Stimulated activated naive B cell treated with anti-CD40 and anti-IgM and Interleukin-4, amounts not matched to agents 10 μg/mL and 1 μg/mL and 100 μg/mL, for 72 hours (primary cell): ENCODE data around the gene BCAS2.
A peak's percentile ranks its signal among the peaks of the same experiment; 100 is the strongest.
"Not testable (repeated sequence)": the region's sequence is repeated elsewhere in the genome, so short reads cannot be mapped to it uniquely, and the experiment has no call there.

ENCODE experiments used
- ATAC-seq, 2 donors: fragments of 150-1000 bp; cut with Tn5 transposase; replicated peaks; 2 replicates each; pipeline ENCODE4 v1.10.0; 2021; ENCODE audit warnings: moderate library complexity in 1 of 2
- DNase-seq: peaks from one replicate; pipeline ENCODE4 v3.0.0; 2021
- H3K27ac Mint-ChIP-seq: one replicate; pipeline ENCODE4 v1.8.0; 2022; ENCODE audit warnings: mild to moderate bottlenecking, mixed read lengths
- H3K27me3 Mint-ChIP-seq, 2 donors: one replicate each; pipeline ENCODE4 v1.8.0; 2022; ENCODE audit warnings: mixed read lengths in 2 of 2
- H3K36me3 Mint-ChIP-seq, 2 donors: one replicate each; pipeline ENCODE4 v1.8.0; 2022; ENCODE audit warnings: mixed read lengths in 2 of 2, mild to moderate bottlenecking in 1 of 2
- H3K4me1 Mint-ChIP-seq, 2 donors: one replicate each; pipeline ENCODE4 v1.8.0; 2022; ENCODE audit warnings: mixed read lengths in 2 of 2, mild to moderate bottlenecking in 1 of 2
- H3K4me3 Mint-ChIP-seq, 2 donors: one replicate each; pipeline ENCODE4 v1.8.0; 2022; ENCODE audit warnings: mild to moderate bottlenecking in 2 of 2, mixed read lengths in 2 of 2, moderate library complexity in 1 of 2
- H3K9me3 Mint-ChIP-seq, 2 donors: one replicate each; pipeline ENCODE4 v1.8.0; 2022; ENCODE audit warnings: mixed read lengths in 2 of 2, mild to moderate bottlenecking in 1 of 2

Gene BCAS2

GRCh38 chr1:114587203-114587991, 6.0 kb upstream of the BCAS2 start:
- H3K4me1 Mint-ChIP-seq = peaks cover 1 to 2% of the 10 kb centered on the region in 2 donors
- DNase-seq (no peak), ATAC-seq (no peak)
- peaks cover 2 to 3% of the 10 kb centered on the region in 2 donors for H3K36me3 Mint-ChIP-seq
- H3K4me3 Mint-ChIP-seq = no peak overlapping the region
- H3K9me3 Mint-ChIP-seq = no peaks in the 10 kb centered on the region
- peaks cover 8 to 28% of the 10 kb centered on the region in 2 donors for H3K27me3 Mint-ChIP-seq
- no peak overlapping the region for H3K27ac Mint-ChIP-seq

DNA sequence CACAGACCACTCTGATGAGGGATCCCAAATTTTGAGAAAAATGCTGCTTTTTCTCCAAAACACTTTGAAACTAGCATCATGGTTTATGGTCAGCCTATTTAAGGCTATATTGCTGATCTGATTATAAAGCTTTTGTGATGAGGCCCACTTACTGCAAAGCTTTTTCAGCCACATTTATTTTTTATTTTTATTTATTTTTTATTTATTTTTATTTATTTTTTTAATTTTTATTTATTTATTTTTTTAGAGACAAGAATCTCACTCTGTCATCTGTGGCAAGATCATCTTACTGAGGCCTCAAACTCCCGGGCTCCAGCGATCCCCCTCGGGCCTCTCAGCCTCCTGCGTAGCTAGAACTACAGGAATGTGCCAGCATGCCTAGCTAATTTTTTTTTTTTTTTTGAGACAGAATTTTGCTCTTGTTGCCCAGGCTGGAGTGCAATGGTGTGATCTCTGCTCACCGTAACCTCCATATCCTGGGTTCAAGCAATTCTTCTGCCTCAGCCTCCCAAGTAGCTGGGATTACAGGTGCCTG, 5.2 kb upstream of the BCAS2 start:
- Mint-ChIP-seq H3K9me3 (no peaks in the 10 kb centered on the region), H3K27ac (no peak overlapping the region), H3K36me3 (peaks cover 3 to 4% of the 10 kb centered on the region in 2 donors), H3K27me3 (peaks cover 8 to 28% of the 10 kb centered on the region in 2 donors), H3K4me3 (no peak overlapping the region), H3K4me1 (peaks cover 5 to 10% of the 10 kb centered on the region in 2 donors)
- no peak for ATAC-seq
- DNase-seq = no peak

GRCh38 chr1:114585231-114585630, 3.8 kb upstream of the BCAS2 start:
- H3K27ac Mint-ChIP-seq = no peak overlapping the region
- peaks cover 8 to 22% of the 10 kb centered on the region in 2 donors for H3K27me3 Mint-ChIP-seq
- H3K4me1 Mint-ChIP-seq = peaks cover 5 to 11% of the 10 kb centered on the region in 2 donors
- H3K9me3 Mint-ChIP-seq = no peaks in the 10 kb centered on the region
- peaks cover 3 to 4% of the 10 kb centered on the region in 2 donors for H3K36me3 Mint-ChIP-seq
- H3K4me3 Mint-ChIP-seq = no peak overlapping the region
- no peak for DNase-seq
- no peak for ATAC-seq

DNA sequence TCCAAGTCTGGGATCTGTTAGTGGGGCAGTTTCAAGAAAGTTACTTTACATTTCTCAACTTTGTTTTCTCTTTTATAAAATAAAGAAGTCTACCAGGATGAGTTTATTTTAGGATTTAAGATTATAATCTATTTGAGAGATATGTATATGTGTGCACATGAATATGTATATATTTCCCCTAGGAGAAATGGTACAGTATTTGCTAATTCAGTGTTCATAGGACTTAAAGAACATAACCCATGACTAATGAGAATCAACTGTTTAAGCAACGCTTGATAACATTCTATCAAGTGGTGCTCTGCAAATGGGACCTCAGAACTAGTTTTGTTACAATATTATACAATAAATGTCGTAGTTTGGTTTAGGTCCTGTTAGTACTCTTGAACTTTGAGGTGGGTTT, 7.0 kb downstream of the BCAS2 start:
- ATAC-seq (no peak), DNase-seq (no peak)
- H3K27ac Mint-ChIP-seq = no peak overlapping the region
- H3K4me1 Mint-ChIP-seq = peaks cover 1 to 10% of the 10 kb centered on the region in 2 donors
- no peak overlapping the region for H3K4me3 Mint-ChIP-seq
- peaks cover 47 to 48% of the 10 kb centered on the region in 2 donors for H3K36me3 Mint-ChIP-seq
- no peaks in the 10 kb centered on the region for H3K27me3 Mint-ChIP-seq
- H3K9me3 Mint-ChIP-seq = no peaks in the 10 kb centered on the region

- Mint-ChIP-seq H3K27ac (no peak overlapping the region), H3K9me3 (peaks cover 3 to 5% of the 10 kb centered on the region in 2 donors), H3K4me1 (peaks cover 13 to 29% of the 10 kb centered on the region in 2 donors), H3K27me3 (no peaks in the 10 kb centered on the region), H3K4me3 (no peak overlapping the region), H3K36me3 (peaks cover 49 to 58% of the 10 kb centered on the region in 2 donors)
- DNase-seq = no peak
- no peak for ATAC-seq
Measured at GRCh38 chr1:114564141-114564540, 17.3 kb downstream of the BCAS2 start.

DNA sequence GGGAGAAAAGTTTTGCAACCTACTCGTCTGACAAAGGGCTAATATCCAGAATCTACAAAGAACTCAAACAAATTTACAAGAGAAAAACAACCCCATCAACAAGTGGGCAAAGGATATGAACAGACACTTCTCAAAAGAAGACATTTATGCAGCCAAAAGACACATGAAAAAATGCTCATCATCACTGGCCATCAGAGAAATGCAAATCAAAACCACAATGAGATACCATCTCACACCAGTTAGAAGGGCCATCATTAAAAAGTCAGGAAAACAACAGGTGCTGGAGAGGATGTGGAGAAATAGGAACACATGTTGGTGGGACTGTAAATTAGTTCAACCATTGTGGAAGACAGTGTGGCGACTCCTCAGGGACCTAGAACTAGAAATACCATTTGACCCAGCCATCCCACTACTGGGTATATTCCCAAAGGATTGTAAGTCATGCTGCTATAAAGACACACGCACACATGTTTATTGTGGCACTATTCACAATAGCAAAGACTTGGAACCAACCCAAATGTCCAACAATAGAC, 18.4 kb downstream of the BCAS2 start:
- H3K27me3 Mint-ChIP-seq, ATAC-seq, H3K27ac Mint-ChIP-seq, DNase-seq, H3K4me3 Mint-ChIP-seq, H3K9me3 Mint-ChIP-seq: not testable (repeated sequence)
- Mint-ChIP-seq H3K36me3 (peaks cover 42 to 50% of the 10 kb centered on the region in 2 donors), H3K4me1 (peaks cover 17 to 38% of the 10 kb centered on the region in 2 donors)

GRCh38 chr1:114561333-114561732, 20.1 kb downstream of the BCAS2 start:
- Mint-ChIP-seq H3K4me3 (no peak overlapping the region), H3K27ac (no peak overlapping the region), H3K27me3 (no peaks in the 10 kb centered on the region), H3K4me1 (peaks cover 17 to 38% of the 10 kb centered on the region in 2 donors), H3K9me3 (peaks cover 3 to 5% of the 10 kb centered on the region in 2 donors), H3K36me3 (peaks cover 32 to 39% of the 10 kb centered on the region in 2 donors)
- ATAC-seq = peak in 1 of 2 donors; percentile 27
- DNase-seq = no peak

- peak; percentile 94 to 95 for ATAC-seq
- DNase-seq = no peak
- Mint-ChIP-seq H3K4me3 (peak overlapping the region in 1 of 2 donors; percentile 35), H3K9me3 (peaks cover 0 to 2% of the 10 kb centered on the region in 2 donors), H3K27ac (peak overlapping the region; percentile 59), H3K27me3 (no peaks in the 10 kb centered on the region), H3K4me1 (peaks cover 17 to 38% of the 10 kb centered on the region in 2 donors), H3K36me3 (peaks cover 16 to 19% of the 10 kb centered on the region in 2 donors)
Measured at GRCh38 chr1:114559356-114559755, 22.1 kb downstream of the BCAS2 start.

DNA sequence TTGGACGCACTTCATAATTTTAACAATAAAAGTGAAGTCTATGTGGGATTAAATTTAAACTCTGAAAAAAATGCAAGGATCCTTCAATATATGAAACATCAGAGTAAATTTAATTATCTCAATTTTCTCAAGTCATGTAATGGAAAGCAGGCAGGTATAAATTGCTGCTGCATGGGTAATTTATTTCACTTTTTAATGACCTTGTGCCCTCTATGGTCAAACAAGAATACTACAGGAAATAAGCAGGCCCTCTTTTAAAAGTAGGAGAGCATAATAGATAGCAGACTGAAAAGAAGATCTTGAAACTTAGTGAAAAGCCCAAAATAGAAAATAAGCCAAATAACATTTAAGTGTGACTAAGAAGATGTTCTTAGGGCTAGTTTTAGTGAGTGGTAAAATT, 22.9 kb downstream of the BCAS2 start:
- Mint-ChIP-seq H3K27me3 (no peaks in the 10 kb centered on the region), H3K9me3 (peaks cover 0 to 2% of the 10 kb centered on the region in 2 donors), H3K27ac (no peak overlapping the region), H3K4me3 (no peak overlapping the region), H3K36me3 (peaks cover 16 to 17% of the 10 kb centered on the region in 2 donors), H3K4me1 (peaks cover 17 to 38% of the 10 kb centered on the region in 2 donors)
- ATAC-seq (peak; percentile 51 to 70), DNase-seq (no peak)

DNA sequence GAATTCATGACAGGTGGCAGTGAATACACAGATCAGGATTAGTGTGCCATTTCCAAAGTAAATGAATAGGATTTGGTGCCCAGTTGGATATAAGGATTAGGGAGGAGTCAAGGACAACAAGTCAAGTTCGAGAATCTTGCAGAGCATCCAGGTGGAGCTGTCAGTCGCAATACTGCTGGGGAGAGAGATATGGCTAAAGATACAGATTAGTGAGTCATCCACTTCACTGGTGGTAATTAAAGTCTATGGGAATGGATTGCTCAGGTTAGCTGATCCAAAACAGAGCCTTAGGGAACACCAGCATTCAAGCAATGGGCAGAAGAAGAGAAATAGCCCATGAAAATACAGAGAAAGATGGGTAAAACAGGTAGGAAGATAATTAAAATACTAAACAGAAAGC, 26.8 kb downstream of the BCAS2 start:
- Mint-ChIP-seq H3K4me3 (no peak overlapping the region), H3K9me3 (no peaks in the 10 kb centered on the region), H3K4me1 (peaks cover 8 to 13% of the 10 kb centered on the region in 2 donors), H3K27me3 (no peaks in the 10 kb centered on the region), H3K36me3 (peaks cover 0 to 2% of the 10 kb centered on the region in 2 donors), H3K27ac (no peak overlapping the region)
- DNase-seq = no peak
- ATAC-seq = no peak

DNA sequence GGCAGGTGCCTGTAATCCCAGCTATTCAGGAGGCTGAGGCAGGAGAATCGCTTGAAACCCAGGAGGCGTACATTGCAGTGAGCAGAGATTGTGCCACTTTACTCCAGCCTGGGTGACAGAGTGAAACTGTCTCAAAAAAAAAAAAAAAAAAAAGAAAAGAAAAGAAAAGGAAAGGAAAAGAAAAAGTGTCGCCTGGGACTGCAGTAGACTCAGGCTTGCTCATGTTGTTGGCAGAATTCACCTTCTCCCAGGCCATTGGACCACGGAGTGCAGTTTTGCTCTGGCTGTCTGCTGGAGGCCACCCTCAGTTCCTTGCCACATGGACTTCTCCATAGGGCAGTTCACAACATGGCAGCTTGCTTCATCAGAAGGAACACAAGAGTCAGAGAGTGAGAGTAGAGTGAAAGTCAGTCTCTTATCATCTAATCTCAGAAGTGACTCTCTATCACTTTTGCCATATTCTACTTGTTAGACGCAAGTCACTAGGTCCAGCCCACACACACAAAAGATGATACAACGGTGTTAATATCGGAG, 29.2 kb downstream of the BCAS2 start:
- DNase-seq (no peak), ATAC-seq (no peak)
- H3K9me3 Mint-ChIP-seq = no peaks in the 10 kb centered on the region
- H3K4me1 Mint-ChIP-seq = no peaks in the 10 kb centered on the region
- no peaks in the 10 kb centered on the region for H3K27me3 Mint-ChIP-seq
- no peak overlapping the region for H3K27ac Mint-ChIP-seq
- peaks cover 0 to 2% of the 10 kb centered on the region in 2 donors for H3K36me3 Mint-ChIP-seq
- no peak overlapping the region for H3K4me3 Mint-ChIP-seq

GRCh38 chr1:114551400-114551799, 30.0 kb downstream of the BCAS2 start:
- no peak overlapping the region for H3K27ac Mint-ChIP-seq
- H3K4me3 Mint-ChIP-seq = no peak overlapping the region
- H3K27me3 Mint-ChIP-seq = no peaks in the 10 kb centered on the region
- ATAC-seq = no peak
- peaks cover 0 to 2% of the 10 kb centered on the region in 2 donors for H3K36me3 Mint-ChIP-seq
- no peaks in the 10 kb centered on the region for H3K9me3 Mint-ChIP-seq
- no peaks in the 10 kb centered on the region for H3K4me1 Mint-ChIP-seq
- no peak for DNase-seq

GRCh38 chr1:114550336-114550735, 31.1 kb downstream of the BCAS2 start:
- Mint-ChIP-seq H3K36me3 (peaks cover 0 to 2% of the 10 kb centered on the region in 2 donors), H3K27ac (no peak overlapping the region), H3K27me3 (no peaks in the 10 kb centered on the region), H3K9me3 (no peaks in the 10 kb centered on the region), H3K4me3 (no peak overlapping the region), H3K4me1 (no peaks in the 10 kb centered on the region)
- no peak for DNase-seq
- no peak for ATAC-seq

GRCh38 chr1:114549137-114549536, 32.3 kb downstream of the BCAS2 start:
- no peak for DNase-seq
- Mint-ChIP-seq H3K4me1 (no peaks in the 10 kb centered on the region), H3K36me3 (peaks cover 2 to 6% of the 10 kb centered on the region in 2 donors), H3K27ac (no peak overlapping the region), H3K27me3 (no peaks in the 10 kb centered on the region), H3K4me3 (no peak overlapping the region), H3K9me3 (peaks cover 0 to 1% of the 10 kb centered on the region in 2 donors)
- no peak for ATAC-seq
